Testis (tissue), 3 donors: Measurements from ENCODE around the gene CDK5RAP3. TPM values are rescaled to one million over a fixed set of nuclear protein-coding genes. Genes with fewer than 3 reads are reported as not detected.

Experiments used
- DNase-seq: peaks from one replicate; pipeline ENCODE4 v3.0.0-alpha.2; 2019
- H3K27ac ChIP-seq, 2 donors: fragments of 200-600 bp; sonication (generic); one replicate each; pipeline ENCODE4 v1.5.1; 2019
- H3K27me3 ChIP-seq: fragments of 200-600 bp; sonication (generic); one replicate; pipeline ENCODE4 v1.5.1; 2019
- H3K36me3 ChIP-seq: fragments of 200-600 bp; sonication (generic); one replicate; pipeline ENCODE4 v1.5.1; 2017; ENCODE audit warnings: low read depth; ENCODE audit errors: missing control alignments
- H3K4me1 ChIP-seq: fragments of 200-600 bp; sonication (generic); one replicate; pipeline ENCODE4 v1.5.1; 2019
- H3K4me3 ChIP-seq, 2 donors: fragments of 200-600 bp; sonication (generic); one replicate each; pipeline ENCODE4 v1.5.1; 2017 to 2019
- H3K9me3 ChIP-seq: fragments of 200-600 bp; sonication (generic); one replicate; pipeline ENCODE4 v1.5.1; 2017
- CTCF ChIP-seq, 3 experiments: fragments of 450-650 bp in 2 of 3; fragments of 200-600 bp in 1 of 3; sonication (generic) in 1 of 3; IDR thresholded peaks; one replicate each; pipeline ENCODE4 v1.5.1; 2016 to 2019; ENCODE audit warnings: antibody characterized with exemption in 3 of 3, mild to moderate bottlenecking in 2 of 3, moderate library complexity in 1 of 3
- POLR2A ChIP-seq: fragments of 450-650 bp; IDR thresholded peaks from one replicate; pipeline ENCODE4 v1.6.1; 2017; ENCODE audit warnings: antibody characterized with exemption, mild to moderate bottlenecking, moderate library complexity
- WGBS, 2 donors: methylation state at CpG; one replicate each; pipeline ENCODE4 v1.1.5; 2018; 5-methylcytosine and 5-hydroxymethylcytosine counted together
- intact Hi-C: fragments of 100-400 bp; cut with DNase I; formaldehyde crosslinking; loops from one replicate; pipeline ENCODE4 v1.15.1; 2023; ENCODE audit warnings: low total_unique reads
- polyA plus RNA-seq: library from polyadenylated mRNA; stranded (reverse); fragments of 350-450 nt; fragmentation: Illumina TruSeq; extraction: RNeasy Lipid Tissue Mini Kit (QIAGEN cat#74804); gene quantifications from one replicate; pipeline ENCODE4 v1.2.3, GENCODE V29; 2014; ENCODE audit warnings: low read depth, low replicate concordance; ENCODE audit not compliant: insufficient read depth
- total RNA-seq, 2 donors: library from RNA; depleted of rRNA; stranded (reverse); fragments of >200 nt; gene quantifications; one replicate each; pipeline ENCODE4 v1.2.3, GENCODE V29; 2016

The CDK5RAP3 gene
- total and polyA plus RNA-seq, 3 donors from 2014 or later, result 192 to 281 (median 221) TPM

GRCh38 chr17:47942568-47942967 is 28.3 kb upstream of the CDK5RAP3 start:
- Histone ChIP-seq H3K27ac (peak overlapping the region in 1 of 2 donors; percentile 86), H3K4me1 (peaks cover 53% of the 10 kb centered on the region), H3K4me3 (no peak overlapping the region), H3K9me3 (no peaks in the 10 kb centered on the region), H3K27me3 (no peaks in the 10 kb centered on the region), H3K36me3 (no peaks in the 10 kb centered on the region)
- TF ChIP-seq CTCF (IDR thresholded peaks at IDR 0.05) (no peak), POLR2A (no peak)
- no peak for DNase-seq
- 67 to 72% methylated on average over 6 of the region's 6 CpGs for WGBS, 2 donors
- intact Hi-C loops, result no loop called here

- H3K27me3 ChIP-seq, result no peaks in the 10 kb centered on the region
- no peaks in the 10 kb centered on the region for H3K9me3 ChIP-seq
- H3K4me1 ChIP-seq, result peaks cover 60% of the 10 kb centered on the region
- 57 to 61% methylated on average over 8 of the region's 8 CpGs for WGBS, 2 donors
- peak; percentile 78 for DNase-seq
- no peak for TF ChIP-seq POLR2A
- TF ChIP-seq CTCF (IDR thresholded peaks at IDR 0.05), result no peak
- H3K27ac ChIP-seq, result peak overlapping the region in 1 of 2 donors; percentile 61
- H3K36me3 ChIP-seq, result no peaks in the 10 kb centered on the region
- intact Hi-C loops, result loop anchor here (5.0 kb wide), 1 partner anchor 53 kb away; no protein-coding TSS in a partner anchor
- no peak overlapping the region for H3K4me3 ChIP-seq
Observed at GRCh38 chr17:47945080-47945479, 25.8 kb upstream of the CDK5RAP3 start.

- H3K27ac ChIP-seq, result peak overlapping the region in 1 of 2 donors; percentile 61
Observed at GRCh38 chr17:47945529-47946508, 25.1 kb upstream of the CDK5RAP3 start.

GRCh38 chr17:47946516-47946915 is 24.4 kb upstream of the CDK5RAP3 start:
- Histone ChIP-seq H3K27me3 (no peaks in the 10 kb centered on the region), H3K36me3 (no peaks in the 10 kb centered on the region), H3K4me1 (peaks cover 55% of the 10 kb centered on the region), H3K4me3 (no peak overlapping the region), H3K27ac (peak overlapping the region in 1 of 2 donors; percentile 61), H3K9me3 (no peaks in the 10 kb centered on the region)
- TF ChIP-seq POLR2A (no peak), CTCF (IDR thresholded peaks at IDR 0.05) (no peak)
- WGBS, 2 donors, result 93 to 97% methylated on average over 5 to 6 of the region's 6 CpGs
- no peak for DNase-seq
- intact Hi-C loops, result loop anchor here (5.0 kb wide), 1 partner anchor 54 kb away; no protein-coding TSS in a partner anchor

More at GRCh38 chr17:47945529-47946508, 25.1 kb upstream of the CDK5RAP3 start:
- no peak for DNase-seq
- WGBS, 2 donors, result 80 to 83% methylated on average over 5 to 10 of the region's 10 CpGs
- Histone ChIP-seq H3K9me3 (no peaks in the 10 kb centered on the region), H3K27me3 (no peaks in the 10 kb centered on the region), H3K4me3 (no peak overlapping the region), H3K4me1 (peaks cover 59% of the 10 kb centered on the region), H3K36me3 (no peaks in the 10 kb centered on the region)
- no peak for TF ChIP-seq CTCF (IDR thresholded peaks at IDR 0.05)
- no peak for TF ChIP-seq POLR2A
- intact Hi-C loops, result loop anchor here (5.0 kb wide), 1 partner anchor 54 kb away; no protein-coding TSS in a partner anchor
